OCI-LY3 (cell line): ENCODE results near the gene SEMA5A.

ENCODE experiments used
- H2AFZ ChIP-seq: fragments of 200-600, 300-600 bp; shearing (Covaris generic); 2 replicates; pipeline ENCODE4 v1.6.0; 2014; ENCODE audit warnings: antibody characterized with exemption, low read depth, low read length
- H3K27ac ChIP-seq: fragments of 200-600, 300-600 bp; sonication (generic); 2 replicates; pipeline ENCODE4 v1.5.1; 2014; ENCODE audit warnings: mild to moderate bottlenecking, low read length, moderate library complexity, mixed read lengths
- H3K27me3 ChIP-seq: fragments of 200-600, 300-600 bp; sonication (generic); 2 replicates; pipeline ENCODE4 v1.6.1; 2014; ENCODE audit warnings: low read depth, low read length, mixed read lengths
- H3K36me3 ChIP-seq: fragments of 200-600, 300-600 bp; sonication (generic); replicated peaks from 2 replicates; pipeline ENCODE3; 2014; ENCODE audit warnings: low read depth, low read length, mixed read lengths
- H3K4me1 ChIP-seq: fragments of 300-600, 200-600 bp; sonication (generic); 2 replicates; pipeline ENCODE4 v1.6.1; 2014; ENCODE audit warnings: low read length, mixed read lengths
- H3K4me2 ChIP-seq: fragments of 200-600, 300-600 bp; sonication (generic); 2 replicates; pipeline ENCODE4 v1.6.1; 2014; ENCODE audit warnings: low read length, mixed read lengths
- H3K4me3 ChIP-seq: fragments of 300-600, 200-600 bp; sonication (generic); 2 replicates; pipeline ENCODE4 v1.5.1; 2014; ENCODE audit warnings: antibody characterized with exemption, mild to moderate bottlenecking, low read length, moderate library complexity
- H3K79me2 ChIP-seq: fragments of 300-600, 200-600 bp; shearing (Covaris generic); 2 replicates; pipeline ENCODE4 v1.6.1; 2014; ENCODE audit warnings: mild to moderate bottlenecking, low read length, mixed read lengths
- H3K9ac ChIP-seq: fragments of 300-600, 200-600 bp; shearing (Covaris generic); 2 replicates; pipeline ENCODE4 v1.6.0; 2014; ENCODE audit warnings: mild to moderate bottlenecking, low read length, moderate library complexity
- H3K9me3 ChIP-seq: fragments of 200-600, 300-600 bp; shearing (Covaris generic); 2 replicates; pipeline ENCODE4 v1.6.1; 2014; ENCODE audit warnings: low read length, mixed read lengths; ENCODE audit not compliant: insufficient read depth
- H4K20me1 ChIP-seq: fragments of 200-600, 300-600 bp; sonication (generic); 2 replicates; pipeline ENCODE4 v1.6.1; 2016; ENCODE audit warnings: low read length, mixed read lengths; ENCODE audit not compliant: insufficient read depth
- CTCF ChIP-seq: fragments of 200-600, 300-600 bp; sonication (generic); IDR thresholded peaks from 2 replicates; pipeline ENCODE4 v1.5.1; 2014; ENCODE audit warnings: antibody characterized with exemption, low read length, low read depth
- EZH2phosphoT487 ChIP-seq: fragments of 200-600 bp; shearing (Covaris generic); IDR thresholded peaks from 2 replicates; pipeline ENCODE4 v1.6.1; 2018; ENCODE audit warnings: antibody characterized with exemption, mixed run types, low read depth

Gene SEMA5A

GRCh38 chr5:9166202-9167112 lies 379.4 kb downstream of the SEMA5A start:
- Histone ChIP-seq H4K20me1 (no peaks in the 10 kb centered on the region), H2AFZ (no peak overlapping the region), H3K27ac (no peak overlapping the region), H3K27me3 (no peaks in the 10 kb centered on the region), H3K4me3 (no peak overlapping the region), H3K4me1 (no peaks in the 10 kb centered on the region), H3K4me2 (no peak overlapping the region), H3K36me3 (no peaks in the 10 kb centered on the region), H3K9ac (no peak overlapping the region), H3K79me2 (no peaks in the 10 kb centered on the region), H3K9me3 (no peaks in the 10 kb centered on the region)
- TF ChIP-seq EZH2phosphoT487 (no peak), CTCF (no peak)

GRCh38 chr5:9165546-9165945 lies 380.3 kb downstream of the SEMA5A start:
- H3K4me2 ChIP-seq: no peak overlapping the region
- no peak overlapping the region for H3K9ac ChIP-seq

GRCh38 chr5:9160747-9161146 lies 385.1 kb downstream of the SEMA5A start:
- H3K36me3 ChIP-seq: no peaks in the 10 kb centered on the region
- no peaks in the 10 kb centered on the region for H3K9me3 ChIP-seq
- H3K4me3 ChIP-seq: no peak overlapping the region
- H3K27me3 ChIP-seq: no peaks in the 10 kb centered on the region
- H3K4me2 ChIP-seq: no peak overlapping the region
- TF ChIP-seq CTCF: no peak
- no peak for TF ChIP-seq EZH2phosphoT487
- no peak overlapping the region for H3K27ac ChIP-seq
- no peaks in the 10 kb centered on the region for H4K20me1 ChIP-seq
- no peak overlapping the region for H3K9ac ChIP-seq
- no peaks in the 10 kb centered on the region for H3K79me2 ChIP-seq
- H2AFZ ChIP-seq: no peak overlapping the region
- no peaks in the 10 kb centered on the region for H3K4me1 ChIP-seq

More at GRCh38 chr5:9165546-9165945, 380.3 kb downstream of the SEMA5A start:
- no peak overlapping the region for H3K4me3 ChIP-seq
- TF ChIP-seq EZH2phosphoT487: no peak
- no peak for TF ChIP-seq CTCF
- no peaks in the 10 kb centered on the region for H3K9me3 ChIP-seq
- no peaks in the 10 kb centered on the region for H3K4me1 ChIP-seq
- H3K27me3 ChIP-seq: no peaks in the 10 kb centered on the region
- no peaks in the 10 kb centered on the region for H4K20me1 ChIP-seq
- H2AFZ ChIP-seq: no peak overlapping the region
- H3K36me3 ChIP-seq: no peaks in the 10 kb centered on the region
- no peak overlapping the region for H3K27ac ChIP-seq
- no peaks in the 10 kb centered on the region for H3K79me2 ChIP-seq

GRCh38 chr5:9157811-9158210 lies 388.1 kb downstream of the SEMA5A start:
- no peaks in the 10 kb centered on the region for H3K4me1 ChIP-seq
- no peaks in the 10 kb centered on the region for H3K9me3 ChIP-seq
- no peaks in the 10 kb centered on the region for H3K27me3 ChIP-seq
- H3K4me3 ChIP-seq: no peak overlapping the region
- no peak overlapping the region for H3K4me2 ChIP-seq
- no peak for TF ChIP-seq EZH2phosphoT487
- TF ChIP-seq CTCF: no peak
- no peak overlapping the region for H3K27ac ChIP-seq
- H4K20me1 ChIP-seq: no peaks in the 10 kb centered on the region
- no peak overlapping the region for H3K9ac ChIP-seq
- H2AFZ ChIP-seq: no peak overlapping the region
- H3K79me2 ChIP-seq: no peaks in the 10 kb centered on the region
- no peaks in the 10 kb centered on the region for H3K36me3 ChIP-seq
